NOMO-1 (cell line): ENCODE measurements around the gene SOST.
"Not testable (repeated sequence)": the region's sequence is repeated elsewhere in the genome, so short reads cannot be mapped to it uniquely, and the experiment has no call there.

Source experiments
- DNase-seq, 2 experiments: peaks; one replicate each; lab custom pipeline; 2025; ENCODE audit not compliant: unreplicated experiment in 2 of 2; lab: John Stamatoyannopoulos, UW

Gene SOST

GRCh38 chr17:43758497-43759174 lies at the start of gene SOST:
SOST (minus strand) TSS chr17:43758791; CDS start chr17:43758741, 50 bp downstream.
- DNase-seq, result no peak

GRCh38 chr17:43808076-43808475 lies 49.5 kb upstream of the SOST start:
- DNase-seq, result no peak

GRCh38 chr17:43805117-43805516 lies 46.5 kb upstream of the SOST start:
- no peak for DNase-seq

GRCh38 chr17:43803758-43804157 lies 45.2 kb upstream of the SOST start:
- no peak for DNase-seq

- DNase-seq, result no peak
These were observed 43.3 kb upstream of the SOST start for GRCh38 chr17:43801844-43802243.

- no peak for DNase-seq
These were observed 42.1 kb upstream of the SOST start for GRCh38 chr17:43800736-43801135.

GRCh38 chr17:43799047-43799446 lies 40.5 kb upstream of the SOST start:
- DNase-seq, result no peak

- DNase-seq, result not testable (repeated sequence)
These were observed 39.4 kb upstream of the SOST start for GRCh38 chr17:43798024-43798423.

GRCh38 chr17:43792668-43793067 lies 34.1 kb upstream of the SOST start:
- not testable (repeated sequence) for DNase-seq

GRCh38 chr17:43791589-43791988 lies 33.0 kb upstream of the SOST start:
- DNase-seq, result no peak

GRCh38 chr17:43790311-43790940 lies 31.8 kb upstream of the SOST start:
- DNase-seq, result no peak

GRCh38 chr17:43789482-43789881 lies 30.9 kb upstream of the SOST start:
- no peak for DNase-seq

GRCh38 chr17:43788540-43788939 lies 29.9 kb upstream of the SOST start:
- DNase-seq, result no peak

GRCh38 chr17:43787728-43788127 lies 29.1 kb upstream of the SOST start:
- peak; percentile 74 to 84 for DNase-seq

- no peak for DNase-seq
These were observed 26.1 kb upstream of the SOST start for GRCh38 chr17:43784628-43785101.

- no peak for DNase-seq
These were observed 25.5 kb upstream of the SOST start for GRCh38 chr17:43784068-43784467.

- no peak for DNase-seq
These were observed 24.5 kb upstream of the SOST start for GRCh38 chr17:43782913-43783680.

- DNase-seq, result no peak
These were observed 21.5 kb upstream of the SOST start, which contains the start of gene CFAP97D1 for GRCh38 chr17:43780135-43780534. CFAP97D1 (plus strand) TSS chr17:43780435; CDS start chr17:43780463, 28 bp downstream.

GRCh38 chr17:43779145-43780125 lies 20.8 kb upstream of the SOST start:
- peak; percentile 74 to 75 for DNase-seq
